Measurements from ENCODE around the gene CHAF1B.

CHAF1B gene

GRCh38 chr21:36459098-36459497 is 73.9 kb downstream of the CHAF1B start:
- in situ Hi-C loops (cut with HindIII; ENCODE audit: low sequenced_read_pairs) = no loop called here
- no peak for DNase-seq (ENCODE audit: low read depth, low spot score)
- H3K4me3 ChIP-seq (ENCODE audit: low read depth, low read length) = no peak overlapping the region
- TF ChIP-seq CTCF (IDR thresholded peaks at IDR 0.05; ENCODE audit: low read depth, low read length) = no peak

DNA sequence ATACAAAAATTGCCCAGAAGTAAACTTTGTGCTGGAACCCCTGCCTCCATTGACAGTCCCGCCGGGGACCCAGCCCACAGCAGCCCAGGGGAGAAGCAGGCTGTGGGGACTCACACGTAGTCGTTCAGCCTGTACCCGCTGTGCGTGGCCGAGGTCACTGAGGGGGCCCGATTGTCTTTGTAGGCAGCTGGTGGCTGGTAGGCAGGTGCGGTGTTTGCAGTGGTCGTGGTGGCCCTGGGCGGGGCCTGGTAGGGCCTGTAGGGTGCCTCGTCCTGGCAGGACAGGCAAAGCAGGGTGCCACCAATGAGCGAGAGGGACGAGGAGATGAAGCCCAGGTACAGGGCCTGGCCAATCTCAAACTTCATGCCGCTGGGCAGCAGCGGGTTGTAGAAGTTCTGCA is 75.7 kb downstream of the CHAF1B start:
- in situ Hi-C loops (cut with HindIII; ENCODE audit: low sequenced_read_pairs) = no loop called here
- no peak for DNase-seq (ENCODE audit: low read depth, low spot score)
- H3K4me3 ChIP-seq (ENCODE audit: low read depth, low read length) = no peak overlapping the region
- no peak for TF ChIP-seq CTCF (IDR thresholded peaks at IDR 0.05; ENCODE audit: low read depth, low read length)

GRCh38 chr21:36461277-36461917 is 76.2 kb downstream of the CHAF1B start:
- in situ Hi-C loops (cut with HindIII; ENCODE audit: low sequenced_read_pairs) = no loop called here
- DNase-seq (ENCODE audit: low read depth, low spot score) = no peak
- no peak for TF ChIP-seq CTCF (IDR thresholded peaks at IDR 0.05; ENCODE audit: low read depth, low read length)
- H3K4me3 ChIP-seq (ENCODE audit: low read depth, low read length) = no peak overlapping the region

GRCh38 chr21:36461918-36462486 is 76.8 kb downstream of the CHAF1B start:
- TF ChIP-seq CTCF (IDR thresholded peaks at IDR 0.05; ENCODE audit: low read depth, low read length) = no peak
- H3K4me3 ChIP-seq (ENCODE audit: low read depth, low read length) = no peak overlapping the region
- in situ Hi-C loops (cut with HindIII; ENCODE audit: low sequenced_read_pairs) = no loop called here
- DNase-seq (ENCODE audit: low read depth, low spot score) = no peak

DNA sequence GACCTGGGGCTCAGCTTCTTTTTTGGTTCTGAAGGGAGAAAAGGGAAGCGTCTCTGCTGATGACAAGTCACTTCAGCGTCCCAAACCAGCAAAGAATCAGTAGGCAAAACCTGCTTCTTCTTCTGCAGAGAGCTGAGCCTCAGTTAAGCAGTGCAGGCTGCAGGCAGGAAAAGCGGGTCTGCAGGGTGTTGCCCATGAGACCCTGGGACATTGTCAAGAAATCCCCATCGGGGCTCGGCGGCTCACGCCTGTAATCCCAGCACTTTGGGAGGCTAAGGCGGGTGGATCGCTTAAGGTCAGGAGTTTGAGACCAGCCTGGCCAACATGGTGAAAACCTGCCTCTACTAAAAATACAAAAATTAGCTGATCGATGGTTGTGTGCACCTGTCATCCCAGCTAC is 78.0 kb downstream of the CHAF1B start:
- in situ Hi-C loops (cut with HindIII; ENCODE audit: low sequenced_read_pairs) = no loop called here
- no peak for DNase-seq (ENCODE audit: low read depth, low spot score)
- TF ChIP-seq CTCF (IDR thresholded peaks at IDR 0.05; ENCODE audit: low read depth, low read length) = no peak
- no peak overlapping the region for H3K4me3 ChIP-seq (ENCODE audit: low read depth, low read length)

DNA sequence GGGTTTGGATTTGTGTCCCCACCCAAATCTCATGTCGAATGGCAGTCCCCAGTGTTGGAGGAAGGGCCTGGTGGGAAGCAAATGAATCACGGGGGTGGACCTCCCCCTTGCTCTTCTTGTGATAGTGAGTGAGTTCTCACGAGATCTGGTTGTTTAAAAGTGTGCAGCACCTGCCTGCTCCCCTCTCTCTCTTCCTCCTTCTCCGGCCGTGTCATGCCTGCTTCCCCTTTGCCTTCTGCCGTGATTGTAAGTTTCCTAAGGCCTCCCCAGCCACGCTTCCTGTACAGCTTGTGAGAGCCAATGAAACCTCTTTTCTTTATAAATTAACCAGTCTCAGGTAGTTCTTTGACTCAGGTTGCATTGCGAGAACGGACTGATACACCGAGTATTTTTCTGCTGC is 78.8 kb downstream of the CHAF1B start:
- H3K4me3 ChIP-seq (ENCODE audit: low read depth, low read length) = no peak overlapping the region
- DNase-seq (ENCODE audit: low read depth, low spot score) = no peak
- in situ Hi-C loops (cut with HindIII; ENCODE audit: low sequenced_read_pairs) = no loop called here
- no peak for TF ChIP-seq CTCF (IDR thresholded peaks at IDR 0.05; ENCODE audit: low read depth, low read length)

Measured in astrocyte of the spinal cord (primary cell).